Putamen (tissue), 1 donor: ENCODE results near the gene EFHC1.

Experiments
- DNase-seq: peaks from one replicate; pipeline ENCODE4 v3.0.0-alpha.2; 2016; ENCODE audit warnings: low spot score

EFHC1 gene

DNA sequence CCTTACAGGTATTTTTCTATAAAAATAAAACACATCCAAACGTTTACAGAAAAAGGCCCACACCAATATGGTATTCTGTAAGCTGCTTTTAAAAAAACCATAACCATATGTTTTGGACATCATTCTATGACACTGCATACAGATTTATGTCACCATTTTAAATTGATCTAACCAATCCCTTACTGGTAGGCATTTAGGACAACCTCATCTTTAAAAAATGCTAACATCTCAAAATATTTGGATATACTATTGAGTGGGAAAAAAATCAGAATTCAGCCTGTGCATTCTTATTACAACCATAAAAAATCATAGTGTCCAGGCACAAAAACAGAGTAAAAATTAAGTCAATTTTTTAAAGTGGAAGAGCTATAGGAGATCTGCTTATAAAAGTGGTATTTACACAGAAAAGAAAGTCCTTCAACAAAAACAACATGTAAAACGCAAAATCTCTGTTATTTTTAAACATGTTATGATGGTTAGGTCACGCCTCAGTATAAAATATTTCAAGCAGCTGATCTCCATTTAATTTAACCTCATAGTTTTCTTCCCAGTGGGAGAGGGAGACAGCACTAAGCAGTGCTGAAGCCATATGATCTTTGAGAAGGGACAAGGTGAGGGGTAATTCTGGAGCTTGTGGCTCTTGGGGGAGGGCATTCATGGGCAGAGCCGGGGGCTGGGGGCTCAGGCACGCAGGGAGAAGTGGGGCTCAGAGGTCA lies 135.5 kb downstream of the EFHC1 start:
- DNase-seq, result no peak

DNA sequence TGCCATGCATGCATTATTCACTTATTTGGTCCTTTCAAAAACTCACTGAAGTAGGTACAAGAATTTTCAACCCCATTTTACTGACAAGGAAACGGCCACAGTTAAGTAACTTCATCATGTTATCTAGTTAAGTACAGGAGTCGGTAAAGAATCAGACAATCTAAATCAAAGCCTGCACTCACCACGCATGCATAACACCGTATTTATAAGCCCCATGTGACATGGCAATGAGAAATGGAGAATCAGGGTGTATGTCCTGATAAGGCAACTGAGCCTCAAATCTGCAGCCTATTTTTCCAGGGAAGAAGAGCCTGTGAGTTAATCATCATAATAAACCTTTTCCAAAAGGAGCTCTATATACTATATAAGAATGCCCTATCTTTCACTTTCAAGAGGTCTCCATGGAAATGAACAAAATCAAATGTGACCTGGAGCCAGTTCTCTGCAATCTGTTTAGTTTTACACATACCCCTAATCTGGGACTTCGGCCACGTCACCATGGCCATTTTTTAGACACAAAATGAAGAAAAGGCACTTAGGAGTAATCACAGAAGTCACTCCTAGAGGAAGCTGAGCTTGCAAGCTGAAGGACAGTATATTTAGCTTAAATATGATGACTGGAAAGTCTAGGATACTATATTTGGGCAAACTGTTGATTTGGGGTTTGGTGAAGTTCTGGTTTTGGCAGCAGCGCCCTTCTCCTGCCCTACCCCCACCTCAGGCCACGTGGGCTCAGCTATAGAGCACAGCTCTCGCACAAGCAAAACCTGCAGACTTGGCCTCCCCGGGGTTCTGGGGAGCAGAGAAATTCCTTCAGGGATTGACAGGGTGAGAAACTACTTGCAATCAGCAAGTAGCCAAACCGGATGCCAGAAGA lies 137.5 kb downstream of the EFHC1 start:
- no peak for DNase-seq

DNA sequence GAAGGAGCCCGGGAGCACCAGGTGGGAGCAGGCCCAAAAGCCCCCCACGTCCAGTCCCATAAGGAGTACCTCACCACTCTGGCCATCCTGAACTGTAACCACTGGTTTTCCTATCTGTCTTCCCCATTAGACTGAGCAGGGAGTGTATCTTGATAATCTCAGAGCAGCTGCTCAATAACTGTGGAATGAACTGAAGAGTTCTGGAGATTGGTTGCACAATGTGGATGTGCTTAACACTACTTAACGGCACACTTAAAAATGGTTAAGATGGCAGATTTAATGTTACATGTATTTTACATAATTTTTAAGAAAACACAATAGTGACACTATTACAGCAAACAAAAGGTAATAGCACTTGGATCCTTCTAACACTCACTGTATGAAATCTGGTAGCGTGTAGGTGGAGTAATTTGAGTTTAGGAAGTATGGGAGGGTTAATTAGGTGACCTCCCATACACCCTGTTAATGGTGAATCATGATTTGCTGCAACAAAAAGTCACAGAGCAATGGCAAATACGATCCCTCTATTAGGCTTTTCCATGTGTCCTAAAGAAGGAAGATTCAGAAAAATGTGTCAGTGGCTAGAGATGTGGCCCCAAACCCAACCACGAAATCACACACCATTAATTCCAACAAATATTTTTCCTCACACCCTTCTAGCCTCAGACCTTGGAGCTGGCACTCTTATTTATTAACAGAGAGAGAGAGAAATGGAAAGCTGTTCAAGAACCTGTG lies 138.3 kb downstream of the EFHC1 start:
- no peak for DNase-seq

DNA sequence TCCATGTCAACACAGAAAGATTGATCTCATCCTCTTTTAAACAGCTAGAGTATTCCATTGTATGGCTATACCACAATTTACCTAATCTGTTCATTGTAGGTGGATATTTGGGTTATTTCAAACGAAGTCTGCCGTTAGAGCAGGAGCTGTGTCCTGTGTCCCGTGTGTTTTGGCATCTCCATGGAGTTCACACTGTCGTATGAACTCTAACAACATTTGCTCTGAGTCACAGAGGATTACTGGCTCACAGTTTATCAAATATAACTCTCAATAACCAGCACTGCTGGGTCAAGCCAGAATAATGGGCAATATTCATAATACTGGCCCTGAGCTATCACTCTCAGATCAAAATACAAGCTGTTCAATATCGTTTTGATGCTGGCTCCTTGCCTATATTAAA lies 140.3 kb downstream of the EFHC1 start:
- DNase-seq, result no peak

DNA sequence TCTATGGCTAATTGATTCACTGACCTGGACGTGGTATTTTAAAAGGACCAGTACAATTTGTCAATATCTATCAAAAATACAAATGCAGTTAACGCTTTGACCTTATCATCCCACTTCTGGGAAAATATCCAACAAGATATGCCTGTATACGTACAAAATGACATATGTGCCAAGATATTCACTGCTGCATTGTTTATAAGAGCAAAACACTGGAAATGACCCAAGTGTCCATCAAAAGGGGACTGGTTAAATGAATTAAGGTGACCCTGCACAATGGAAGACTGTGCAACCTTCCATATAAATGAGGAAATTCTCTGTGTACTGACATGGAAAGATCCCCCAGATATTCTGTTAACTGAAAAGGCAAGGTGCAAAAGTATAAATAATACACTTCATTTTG lies 142.8 kb downstream of the EFHC1 start:
- DNase-seq, result no peak

DNA sequence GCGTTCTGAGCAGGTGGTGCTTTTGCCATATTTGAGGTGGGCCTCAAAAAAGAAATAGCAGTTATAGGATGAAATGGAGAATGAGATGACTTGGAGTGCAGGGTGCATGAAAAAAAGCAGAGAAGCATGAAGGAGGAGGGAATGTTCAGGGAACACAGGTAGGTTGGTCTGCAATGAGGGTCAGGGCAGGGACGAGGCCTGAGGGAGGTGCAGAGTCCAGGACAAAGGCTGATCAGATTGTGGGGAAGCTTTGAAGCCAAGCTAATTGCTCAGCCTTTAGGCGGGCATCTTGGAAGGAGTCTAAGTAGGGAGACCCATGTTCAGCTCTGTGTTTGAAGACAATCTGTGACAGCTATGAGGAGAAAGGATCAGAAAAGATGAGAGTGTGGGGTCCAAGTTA lies 144.7 kb downstream of the EFHC1 start:
- DNase-seq, result no peak

DNA sequence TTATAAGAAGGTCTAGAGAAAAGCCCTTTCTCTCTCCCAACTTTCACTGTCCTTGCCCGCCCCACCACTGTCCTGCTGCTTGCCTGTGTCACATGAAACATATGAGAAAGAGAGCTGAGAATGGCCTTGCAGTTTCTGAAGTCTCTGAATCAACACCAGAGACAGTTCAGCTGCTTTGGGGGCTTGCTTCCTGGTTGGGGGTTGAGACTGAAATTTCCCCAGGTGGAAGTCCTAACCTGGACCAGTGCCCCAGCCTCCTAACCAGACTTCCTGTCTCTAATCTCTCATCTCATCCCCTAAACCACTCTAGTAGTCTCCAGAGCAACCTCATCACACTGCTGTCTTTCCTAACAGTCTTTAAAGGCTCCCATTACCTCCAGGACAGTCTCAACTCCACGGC lies 146.1 kb downstream of the EFHC1 start:
- DNase-seq, result no peak

DNA sequence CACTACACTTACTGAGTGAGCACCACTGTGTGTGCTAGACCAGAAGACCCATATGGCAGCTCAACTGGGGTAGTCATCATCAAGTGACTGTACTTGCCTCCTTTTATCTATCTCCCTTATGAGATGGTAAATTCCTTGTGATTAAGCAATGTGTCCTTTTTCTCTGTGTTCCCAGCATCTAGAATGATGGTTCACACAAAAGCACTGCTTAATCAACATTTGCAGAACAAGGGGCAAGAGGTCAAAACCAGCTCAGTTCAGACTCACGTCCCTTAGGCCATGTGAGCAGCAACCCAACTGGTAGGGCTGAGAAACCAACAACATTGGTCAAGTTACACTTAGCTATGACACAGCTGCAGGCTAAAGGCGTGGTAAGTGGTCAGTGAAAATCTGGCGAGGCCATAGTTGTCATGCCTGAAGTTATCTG lies 146.7 kb downstream of the EFHC1 start:
- DNase-seq, result no peak

DNA sequence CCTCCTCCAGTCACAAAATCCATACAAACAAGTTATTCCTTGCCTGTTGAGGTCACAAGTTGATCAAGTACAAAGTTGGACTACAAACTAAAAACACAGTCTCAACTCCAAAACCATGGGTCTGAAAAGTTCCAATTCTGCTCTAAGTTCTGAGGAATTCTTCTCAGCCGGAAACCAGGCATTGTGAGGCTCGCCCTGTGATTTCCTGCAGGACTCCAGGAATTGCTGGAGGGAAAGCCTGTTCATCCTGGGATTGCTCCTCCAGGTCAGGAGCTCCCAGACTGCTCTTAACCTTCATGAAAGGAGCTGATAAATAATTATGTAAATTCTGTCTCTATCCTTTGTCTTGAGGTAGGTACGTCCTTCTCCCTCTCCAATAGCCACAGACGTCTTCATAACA lies 148.2 kb downstream of the EFHC1 start:
- no peak for DNase-seq

DNA sequence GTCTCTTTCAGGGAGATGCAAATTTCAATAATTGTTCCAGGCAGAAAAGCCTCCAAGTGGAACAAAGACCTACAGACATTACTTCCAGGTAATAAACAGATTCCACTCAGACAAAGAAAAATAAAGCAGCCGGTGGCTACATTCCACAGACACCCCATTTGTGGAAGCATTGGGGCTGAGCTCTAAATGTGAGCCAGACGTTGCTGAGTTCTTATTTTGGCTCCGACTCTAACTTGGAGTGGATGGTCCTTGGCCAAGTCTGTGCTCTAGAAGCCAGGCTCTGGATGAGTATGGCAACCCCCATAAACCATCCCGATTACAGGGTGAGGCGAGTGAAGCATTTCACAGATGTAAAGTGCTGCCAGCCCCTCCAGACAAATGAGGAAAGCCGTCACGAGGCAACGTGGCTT lies 150.2 kb downstream of the EFHC1 start:
- no peak for DNase-seq

DNA sequence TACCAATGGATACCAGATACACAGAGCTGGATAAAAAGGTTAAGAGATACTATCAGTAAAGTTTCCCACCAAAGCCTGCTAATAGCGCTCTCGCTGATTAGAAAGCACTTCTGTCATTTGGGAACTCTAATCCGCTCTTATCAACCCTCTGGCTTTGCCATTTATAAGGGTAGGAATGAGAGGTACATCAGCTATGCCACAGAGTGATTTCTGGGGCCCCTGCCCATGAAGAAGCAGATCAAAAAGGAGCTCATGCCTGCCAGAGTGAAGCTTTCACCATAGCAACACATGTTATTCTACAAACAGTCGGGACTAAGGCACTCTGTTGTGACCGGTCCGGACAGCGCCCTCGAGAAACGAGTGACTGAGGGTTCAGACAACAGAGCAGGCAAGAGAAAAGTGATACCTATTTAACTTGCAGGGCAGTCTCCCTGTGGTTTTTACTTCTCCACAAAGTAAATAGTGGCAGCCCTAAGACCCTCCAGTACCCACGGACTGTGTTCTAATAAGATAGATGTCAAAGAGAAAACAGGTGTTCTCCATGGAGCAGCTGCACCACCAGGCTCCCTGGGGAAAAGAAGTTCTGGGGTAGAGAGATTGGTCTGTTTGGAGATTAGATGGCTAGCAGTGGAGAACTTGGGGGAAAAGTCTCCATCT lies 151.1 kb downstream of the EFHC1 start:
- DNase-seq, result no peak

DNA sequence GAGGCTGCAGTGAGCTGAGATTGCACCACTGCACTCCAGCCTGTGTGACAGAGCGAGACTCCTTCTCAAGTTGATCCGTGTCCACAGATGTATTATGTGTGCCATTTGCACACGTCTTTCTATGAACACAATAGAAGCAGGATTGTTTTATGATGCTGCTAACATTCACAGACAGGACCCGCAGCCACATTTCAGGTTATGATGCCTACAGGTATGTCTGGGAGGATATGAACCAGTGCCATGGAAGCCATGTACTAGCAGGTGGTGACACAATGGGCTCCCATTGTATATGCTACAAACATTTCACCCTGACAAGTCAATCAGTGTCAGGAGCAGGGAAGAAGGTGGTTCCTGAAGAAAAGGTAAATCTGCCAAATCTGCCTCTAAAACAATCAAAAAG lies 152.4 kb downstream of the EFHC1 start:
- DNase-seq, result no peak

DNA sequence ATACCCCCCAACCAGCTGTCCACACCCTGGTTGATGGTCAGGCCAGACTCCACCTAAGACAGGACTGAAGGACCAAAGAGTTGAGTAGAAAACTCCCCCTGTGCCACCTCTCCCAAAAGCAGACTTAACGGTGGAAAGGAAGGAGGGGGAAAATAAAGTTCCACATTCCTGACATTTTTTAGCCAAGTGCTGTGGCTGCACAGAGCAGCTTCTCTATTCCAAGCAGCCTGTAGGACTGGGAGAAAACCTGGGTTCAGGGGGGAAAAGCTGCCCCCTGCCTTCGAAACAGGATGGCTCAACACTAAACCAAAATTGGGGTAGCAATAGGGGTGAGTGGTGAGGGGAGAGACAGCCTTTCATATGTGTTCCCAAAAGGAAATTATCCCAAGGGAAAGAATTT lies 153.2 kb downstream of the EFHC1 start:
- no peak for DNase-seq
